Measurements from ENCODE around the gene GRB2. TPM values are rescaled to one million over a fixed set of nuclear protein-coding genes. Genes with fewer than 3 reads are reported as not detected.
"Not testable (repeated sequence)": the region's sequence is repeated elsewhere in the genome, so short reads cannot be mapped to it uniquely, and the experiment has no call there.

Gene GRB2
- total RNA-seq, 1 donor from 2014 or later = 69.3 TPM

DNA sequence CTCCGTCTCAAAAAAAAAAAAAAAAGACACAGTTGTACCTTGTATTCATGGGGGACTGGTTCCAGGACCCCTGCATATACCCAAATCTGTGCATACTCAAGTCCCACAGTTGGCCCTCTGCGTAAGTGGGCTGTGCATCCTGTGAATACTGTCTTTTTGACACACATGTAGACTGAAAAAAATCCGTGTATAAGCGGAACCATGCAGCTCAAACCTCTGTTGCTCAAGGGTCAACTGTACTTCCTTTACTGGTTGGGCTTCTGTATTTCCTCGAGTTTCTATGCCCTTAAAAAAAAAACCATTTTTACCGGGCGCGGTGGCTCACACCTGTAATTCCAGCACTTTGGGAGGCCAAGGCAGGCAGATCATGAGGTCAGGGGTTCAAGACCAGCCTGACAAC, 52.3 kb downstream of the GRB2 start:
- DNase-seq (ENCODE audit: low read depth in 2 of 2) = no peak

DNA sequence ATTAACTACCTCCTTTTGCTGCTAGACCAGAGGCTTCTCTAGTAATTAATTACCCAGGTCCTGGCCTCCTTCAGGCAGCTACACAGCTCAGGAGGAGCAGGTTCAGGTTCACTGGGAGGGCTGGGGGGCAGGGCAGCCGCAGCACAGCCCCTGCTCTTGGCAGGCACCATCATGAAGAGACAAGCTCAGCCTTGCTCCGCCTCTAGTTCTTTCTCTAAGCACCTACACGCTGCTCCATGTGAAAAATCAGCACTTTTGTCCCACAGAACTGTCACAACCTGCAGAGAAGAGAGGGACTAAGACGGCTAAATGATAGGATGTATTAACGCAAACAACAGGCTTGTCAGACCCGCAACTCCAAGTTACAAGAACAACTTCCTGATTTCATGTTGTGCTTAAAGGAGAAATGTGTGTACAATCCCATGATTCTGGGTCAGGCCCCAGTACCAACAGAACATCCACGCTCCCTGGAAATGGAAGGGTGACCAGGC, 53.4 kb downstream of the GRB2 start:
- no peak for DNase-seq (ENCODE audit: low read depth in 2 of 2)

- no peak for DNase-seq (ENCODE audit: low read depth in 2 of 2)
Observed at GRCh38 chr17:75350706-75351105, 54.8 kb downstream of the GRB2 start.

GRCh38 chr17:75350029-75350428, 55.4 kb downstream of the GRB2 start:
- no peak for DNase-seq (ENCODE audit: low read depth in 2 of 2)

GRCh38 chr17:75349589-75349988, 55.9 kb downstream of the GRB2 start:
- no peak for DNase-seq (ENCODE audit: low read depth in 2 of 2)

GRCh38 chr17:75348386-75349012, 57.0 kb downstream of the GRB2 start:
- DNase-seq (ENCODE audit: low read depth in 2 of 2) = no peak

- DNase-seq (ENCODE audit: low read depth in 2 of 2) = no peak
Observed at GRCh38 chr17:75346906-75347305, 58.6 kb downstream of the GRB2 start.

GRCh38 chr17:75346368-75346767, 59.1 kb downstream of the GRB2 start:
- not testable (repeated sequence) for DNase-seq (ENCODE audit: low read depth in 2 of 2)

DNA sequence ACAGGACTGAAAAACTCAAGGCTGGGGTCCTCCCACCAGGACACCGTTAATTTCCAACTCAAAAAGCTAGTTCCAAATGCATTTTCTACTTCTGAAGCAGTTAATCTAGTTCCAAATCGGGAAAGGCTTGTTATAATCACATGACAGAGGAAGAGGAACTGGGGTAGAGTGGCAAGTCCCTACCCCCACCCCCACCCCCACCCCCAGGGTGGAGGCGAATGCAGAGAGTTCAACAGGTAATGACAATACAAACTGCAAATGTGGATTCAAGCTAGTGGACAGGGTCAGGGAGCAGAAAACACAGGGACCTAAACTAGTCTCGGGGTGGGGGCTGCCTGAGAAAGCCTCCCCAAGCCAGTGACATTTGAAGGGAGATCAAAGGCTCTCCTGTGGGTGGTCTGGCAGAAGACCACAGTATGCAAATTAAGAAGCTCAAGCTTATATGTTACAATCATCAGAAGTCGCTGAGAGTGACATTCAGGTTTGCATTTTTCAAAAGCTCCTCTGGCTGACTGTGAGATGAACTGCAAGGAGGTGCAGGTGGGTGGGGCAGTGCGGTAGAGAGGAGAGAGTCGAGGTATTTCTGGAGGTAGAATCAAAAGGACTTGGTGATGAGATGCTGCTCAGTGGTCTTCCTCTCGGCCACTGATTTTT, 59.8 kb downstream of the GRB2 start:
- no peak for DNase-seq (ENCODE audit: low read depth in 2 of 2)

DNA sequence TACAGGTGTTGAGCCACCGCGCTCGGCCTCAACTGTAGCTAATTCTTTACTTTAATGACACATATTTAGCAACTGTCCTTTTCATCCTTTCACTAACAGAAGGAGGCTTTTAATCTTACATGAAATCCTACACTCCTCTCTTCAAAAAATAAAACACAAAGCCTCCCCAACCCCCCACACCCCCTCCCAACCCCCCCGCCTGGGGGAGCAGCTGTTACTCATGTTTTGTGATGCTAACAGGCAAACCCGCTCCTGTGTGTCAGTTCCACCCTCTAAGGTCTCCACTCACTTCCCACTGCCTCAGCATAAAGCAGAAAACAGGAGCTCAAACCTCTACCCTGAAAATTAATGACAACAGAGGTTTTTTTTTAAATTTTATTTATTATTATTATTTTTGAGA, 60.8 kb downstream of the GRB2 start:
- DNase-seq (ENCODE audit: low read depth in 2 of 2) = no peak

DNA sequence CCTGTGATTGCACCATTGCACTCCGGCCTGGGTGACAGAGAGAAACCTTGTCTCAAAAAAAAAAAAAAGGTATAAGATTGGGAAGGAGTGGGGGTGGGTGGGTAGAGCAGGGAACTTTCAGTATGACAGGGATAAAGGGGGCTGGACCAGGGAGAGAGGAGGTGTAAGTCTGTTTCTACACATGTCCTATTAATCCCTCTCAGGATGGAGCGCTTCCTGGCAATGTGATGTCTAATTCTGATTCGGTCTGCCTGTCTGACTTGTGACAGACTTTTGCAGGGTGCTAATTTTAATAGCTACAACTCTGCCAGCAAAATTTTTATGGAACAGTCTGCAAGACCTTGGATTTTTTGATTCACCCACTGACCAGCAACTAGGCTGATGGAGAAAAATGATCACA, 62.5 kb downstream of the GRB2 start:
- no peak for DNase-seq (ENCODE audit: low read depth in 2 of 2)

GRCh38 chr17:75341784-75342486, 63.5 kb downstream of the GRB2 start:
- no peak for DNase-seq (ENCODE audit: low read depth in 2 of 2)

DNA sequence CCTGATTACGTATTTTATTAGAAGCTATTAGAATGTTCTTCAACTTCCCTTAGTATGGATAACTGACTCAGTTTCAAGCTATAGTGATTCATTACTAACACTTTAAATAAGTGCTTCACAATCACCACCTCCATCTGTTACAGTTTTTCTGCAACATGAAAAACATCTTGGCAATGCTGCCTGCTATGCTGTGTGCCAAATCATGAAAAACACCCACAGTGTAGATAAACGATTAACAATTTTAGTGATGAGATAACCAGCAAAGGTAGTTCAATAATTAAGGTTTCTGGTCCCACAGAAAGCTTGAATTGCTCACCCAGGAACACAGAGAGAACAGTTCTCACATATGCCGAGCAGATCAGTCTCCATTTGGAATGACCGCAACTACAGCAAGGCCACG, 64.8 kb downstream of the GRB2 start:
- DNase-seq (ENCODE audit: low read depth in 2 of 2) = no peak

GRCh38 chr17:75339971-75340370, 65.5 kb downstream of the GRB2 start:
- DNase-seq (ENCODE audit: low read depth in 2 of 2) = no peak

- DNase-seq (ENCODE audit: low read depth in 2 of 2) = no peak
Observed at GRCh38 chr17:75338335-75338734, 67.1 kb downstream of the GRB2 start.

DNA sequence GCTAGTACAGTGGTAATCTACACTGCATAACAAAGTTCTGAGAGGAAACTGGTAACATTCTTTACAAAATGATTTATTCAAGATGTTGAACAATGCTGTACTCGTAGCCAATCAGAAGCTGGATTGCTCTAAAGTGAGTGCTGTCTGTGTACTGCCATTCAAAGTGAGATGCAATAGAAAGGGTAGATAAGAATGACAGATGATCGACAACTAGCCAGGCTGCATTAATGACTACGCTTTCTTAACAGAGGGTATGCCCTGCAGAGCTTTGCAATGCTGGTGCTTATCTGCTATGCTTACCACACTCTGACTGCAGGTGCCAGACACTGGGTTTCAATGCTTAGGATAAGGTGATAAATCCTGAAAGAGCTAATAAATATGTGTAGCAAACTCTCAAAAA, 70.2 kb downstream of the GRB2 start:
- DNase-seq (ENCODE audit: low read depth in 2 of 2) = no peak

GRCh38 chr17:75334723-75335122, 70.8 kb downstream of the GRB2 start:
- DNase-seq (ENCODE audit: low read depth in 2 of 2) = no peak

GRCh38 chr17:75331671-75332070, 73.8 kb downstream of the GRB2 start:
- DNase-seq (ENCODE audit: low read depth in 2 of 2) = no peak

DNA sequence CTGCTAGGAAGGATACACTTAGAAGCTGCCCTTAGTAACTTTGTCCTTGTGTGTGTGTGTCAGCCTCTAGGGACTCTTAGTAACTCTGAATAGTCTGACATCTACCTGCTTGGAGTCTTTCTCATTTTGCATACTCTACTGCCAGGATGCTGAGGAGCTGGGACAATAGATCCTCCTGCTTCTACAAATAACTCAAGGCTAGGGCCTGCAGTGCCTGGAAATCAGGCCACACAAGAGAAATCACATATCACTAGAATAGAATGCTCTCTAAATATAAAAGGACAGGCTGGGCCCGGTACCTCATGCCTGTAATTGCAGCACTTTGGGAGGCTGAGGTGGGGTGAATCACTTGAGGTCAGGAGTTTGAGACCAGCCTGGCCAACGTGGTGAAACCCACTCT, 77.7 kb downstream of the GRB2 start:
- DNase-seq (ENCODE audit: low read depth in 2 of 2) = no peak

GRCh38 chr17:75326226-75326848, 79.1 kb downstream of the GRB2 start:
- peak in 1 of 2 donors; percentile 57 for DNase-seq (ENCODE audit: low read depth in 2 of 2)

GRCh38 chr17:75325827-75326225, 79.7 kb downstream of the GRB2 start:
- DNase-seq (ENCODE audit: low read depth in 2 of 2) = peak in 1 of 2 donors; percentile 79

GRCh38 chr17:75325348-75325747, 80.1 kb downstream of the GRB2 start:
- no peak for DNase-seq (ENCODE audit: low read depth in 2 of 2)

Data from dermis microvascular lymphatic vessel endothelial cell (primary cell).